Nephron progenitor cell (in vitro differentiated cells): ENCODE data around the gene JAZF1.
A peak's percentile ranks its signal among the peaks of the same experiment; 100 is the strongest.

ENCODE experiments used
- DNase-seq: peaks from one replicate; pipeline ENCODE4 v3.0.0; 2021
- H3K27ac Mint-ChIP-seq: 2 replicates; pipeline ENCODE4 v1.8.0; 2021; ENCODE audit warnings: mild to moderate bottlenecking, moderate library complexity, mixed read lengths
- H3K27me3 Mint-ChIP-seq: 2 replicates; pipeline ENCODE4 v1.8.0; 2021; ENCODE audit warnings: mild to moderate bottlenecking, low read depth, mixed read lengths; ENCODE audit not compliant: poor library complexity
- H3K36me3 Mint-ChIP-seq: 2 replicates; pipeline ENCODE4 v1.8.0; 2021; ENCODE audit warnings: low read depth, mixed read lengths
- H3K4me1 Mint-ChIP-seq: 2 replicates; pipeline ENCODE4 v1.8.0; 2021; ENCODE audit warnings: mixed read lengths
- H3K4me3 Mint-ChIP-seq: 2 replicates; pipeline ENCODE4 v1.8.0; 2021; ENCODE audit warnings: mild to moderate bottlenecking, moderate library complexity, mixed read lengths
- H3K9me3 Mint-ChIP-seq: 2 replicates; pipeline ENCODE4 v1.8.0; 2021; ENCODE audit warnings: mild to moderate bottlenecking, moderate library complexity, mixed read lengths
- CTCF ChIP-seq: fragments of 200-600 bp; sonication (generic); IDR thresholded peaks from 2 replicates; pipeline ENCODE4 v1.5.0; 2021; ENCODE audit warnings: antibody characterized with exemption

JAZF1 gene

GRCh38 chr7:28207486-28208158 lies 27.0 kb upstream of the JAZF1 start:
- H3K4me1 Mint-ChIP-seq: no peaks in the 10 kb centered on the region
- no peak for TF ChIP-seq CTCF
- no peak for DNase-seq
- no peak overlapping the region for H3K27ac Mint-ChIP-seq
- no peaks in the 10 kb centered on the region for H3K36me3 Mint-ChIP-seq
- no peaks in the 10 kb centered on the region for H3K9me3 Mint-ChIP-seq
- H3K27me3 Mint-ChIP-seq: peaks cover 3% of the 10 kb centered on the region
- H3K4me3 Mint-ChIP-seq: no peak overlapping the region

- H3K27me3 Mint-ChIP-seq: peaks cover 3% of the 10 kb centered on the region
- H3K4me3 Mint-ChIP-seq: no peak overlapping the region
- H3K27ac Mint-ChIP-seq: no peak overlapping the region
- DNase-seq: no peak
- no peaks in the 10 kb centered on the region for H3K9me3 Mint-ChIP-seq
- TF ChIP-seq CTCF: no peak
- no peaks in the 10 kb centered on the region for H3K36me3 Mint-ChIP-seq
- H3K4me1 Mint-ChIP-seq: no peaks in the 10 kb centered on the region
These were observed 24.9 kb upstream of the JAZF1 start for GRCh38 chr7:28205506-28205905.

GRCh38 chr7:28203508-28204240 lies 23.1 kb upstream of the JAZF1 start:
- no peak overlapping the region for H3K27ac Mint-ChIP-seq
- H3K4me3 Mint-ChIP-seq: no peak overlapping the region
- peaks cover 3% of the 10 kb centered on the region for H3K27me3 Mint-ChIP-seq
- no peak for DNase-seq
- no peak for TF ChIP-seq CTCF
- no peaks in the 10 kb centered on the region for H3K9me3 Mint-ChIP-seq
- no peaks in the 10 kb centered on the region for H3K4me1 Mint-ChIP-seq
- no peaks in the 10 kb centered on the region for H3K36me3 Mint-ChIP-seq

GRCh38 chr7:28202222-28202621 lies 21.6 kb upstream of the JAZF1 start:
- no peaks in the 10 kb centered on the region for H3K9me3 Mint-ChIP-seq
- H3K4me3 Mint-ChIP-seq: no peak overlapping the region
- no peaks in the 10 kb centered on the region for H3K36me3 Mint-ChIP-seq
- no peak for TF ChIP-seq CTCF
- peaks cover 3% of the 10 kb centered on the region for H3K27me3 Mint-ChIP-seq
- H3K27ac Mint-ChIP-seq: no peak overlapping the region
- H3K4me1 Mint-ChIP-seq: no peaks in the 10 kb centered on the region
- no peak for DNase-seq

- H3K4me1 Mint-ChIP-seq: peaks cover 4% of the 10 kb centered on the region
- H3K9me3 Mint-ChIP-seq: no peaks in the 10 kb centered on the region
- DNase-seq: no peak
- H3K36me3 Mint-ChIP-seq: no peaks in the 10 kb centered on the region
- TF ChIP-seq CTCF: no peak
- H3K4me3 Mint-ChIP-seq: no peak overlapping the region
- H3K27ac Mint-ChIP-seq: peak overlapping the region; percentile 16
- H3K27me3 Mint-ChIP-seq: no peaks in the 10 kb centered on the region
These were observed 20.5 kb upstream of the JAZF1 start for GRCh38 chr7:28201131-28201530.

- peaks cover 8% of the 10 kb centered on the region for H3K4me1 Mint-ChIP-seq
- no peak for DNase-seq
- H3K36me3 Mint-ChIP-seq: no peaks in the 10 kb centered on the region
- no peak for TF ChIP-seq CTCF
- H3K27me3 Mint-ChIP-seq: no peaks in the 10 kb centered on the region
- H3K27ac Mint-ChIP-seq: no peak overlapping the region
- H3K9me3 Mint-ChIP-seq: no peaks in the 10 kb centered on the region
- H3K4me3 Mint-ChIP-seq: no peak overlapping the region
These were observed 20.0 kb upstream of the JAZF1 start for GRCh38 chr7:28200598-28200997.
